Heart left ventricle (tissue), 13 donors: ENCODE measurements around the gene KCTD7.

Experiments
- CTCF ChIP-seq, 12 donors: fragments of 200-600 bp; sonication (generic) in 4 of 12; IDR thresholded peaks; one replicate each; pipeline versions ENCODE4 v1.5.0 to v1.8.0; 2018 to 2022; ENCODE audit warnings: antibody characterized with exemption in 12 of 12, mild to moderate bottlenecking in 5 of 12
- POLR2A ChIP-seq, 2 donors: fragments of 450-650 bp; IDR thresholded peaks; one replicate each; pipeline ENCODE4 v1.6.1; 2017; ENCODE audit warnings: antibody characterized with exemption in 2 of 2, mild to moderate bottlenecking in 2 of 2, moderate library complexity in 2 of 2
- donor health status: ischemic (EF 13 %, LVEDD 7.1; RV severe dilation, severe dysfunction).
- donor health status: DM: no; HTN: yes; CAD: no.
- donor health status: DM: no; HTN: no; CAD: no.
- donor health status: ischemic (EF 25% LVEDD 6.9; RV normal size, moderate dysfunction).
- donor health status: ischemic (EF 25% LVEDD 5.7; RV mildly dilated, moderate dysfunction).
- donor health status: ischemic (EF 35%, LVEDD 5.7; RV mildly dilated, moderate dysfunction).
- donor health status: nonischemic (EF 11% LVEDD 7.7; RV severe dilation, severe dysfunction).
- donor health status: DM: yes; HTN: yes; CAD: no.
- donor health status: PGD.
- donor health status: ischemic (EF 29% LVEDD 5.4; RV normal size, mild dysfunction).
- donor health status: nonischemic (EF 23%, LVEDD 6.1; RV moderate dilation, normal function).

- no peak for TF ChIP-seq POLR2A (IDR thresholded peaks at IDR 0.05)
- no peak for TF ChIP-seq CTCF (IDR thresholded peaks at IDR 0.05)
Measured at GRCh38 chr7:66683770-66684123, 55.1 kb downstream of the KCTD7 start.
